ENCODE data around the gene FSIP1.

Gene FSIP1

GRCh38 chr15:39593656-39594445 lies 188.8 kb downstream of the FSIP1 start:
- DNase-seq (ENCODE audit: low read depth) = peak; percentile 40

DNA sequence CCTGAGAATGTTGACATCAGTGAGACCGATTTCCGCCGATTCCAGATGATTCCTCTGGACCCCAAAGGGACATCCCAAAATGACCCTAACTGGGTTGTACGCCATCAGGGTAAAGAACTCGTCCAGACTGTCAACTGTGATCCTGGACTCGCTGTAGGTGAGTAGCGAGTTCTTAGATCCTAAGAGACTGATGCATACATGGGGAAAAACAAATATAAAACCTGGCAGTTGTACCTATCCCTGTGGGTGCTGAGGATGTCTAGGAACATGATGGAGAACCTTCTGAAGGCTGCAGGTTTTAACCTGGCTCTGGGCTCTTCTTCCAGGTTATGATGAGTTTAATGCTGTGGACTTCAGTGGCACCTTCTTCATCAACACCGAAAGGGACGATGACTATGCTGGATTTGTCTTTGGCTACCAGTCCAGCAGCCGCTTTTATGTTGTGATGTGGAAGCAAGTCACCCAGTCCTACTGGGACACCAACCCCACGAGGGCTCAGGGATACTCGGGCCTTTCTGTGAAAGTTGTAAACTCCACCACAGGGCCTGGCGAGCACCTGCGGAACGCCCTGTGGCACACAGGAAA lies 189.5 kb downstream of the FSIP1 start:
- peak; percentile 42 for DNase-seq (ENCODE audit: low read depth)

- peak; percentile 65 for DNase-seq (ENCODE audit: low read depth)
These were observed 190.1 kb downstream of the FSIP1 start for GRCh38 chr15:39592500-39592899.

- DNase-seq (ENCODE audit: low read depth) = peak; percentile 41
These were observed 190.7 kb downstream of the FSIP1 start for GRCh38 chr15:39591896-39592315.

DNA sequence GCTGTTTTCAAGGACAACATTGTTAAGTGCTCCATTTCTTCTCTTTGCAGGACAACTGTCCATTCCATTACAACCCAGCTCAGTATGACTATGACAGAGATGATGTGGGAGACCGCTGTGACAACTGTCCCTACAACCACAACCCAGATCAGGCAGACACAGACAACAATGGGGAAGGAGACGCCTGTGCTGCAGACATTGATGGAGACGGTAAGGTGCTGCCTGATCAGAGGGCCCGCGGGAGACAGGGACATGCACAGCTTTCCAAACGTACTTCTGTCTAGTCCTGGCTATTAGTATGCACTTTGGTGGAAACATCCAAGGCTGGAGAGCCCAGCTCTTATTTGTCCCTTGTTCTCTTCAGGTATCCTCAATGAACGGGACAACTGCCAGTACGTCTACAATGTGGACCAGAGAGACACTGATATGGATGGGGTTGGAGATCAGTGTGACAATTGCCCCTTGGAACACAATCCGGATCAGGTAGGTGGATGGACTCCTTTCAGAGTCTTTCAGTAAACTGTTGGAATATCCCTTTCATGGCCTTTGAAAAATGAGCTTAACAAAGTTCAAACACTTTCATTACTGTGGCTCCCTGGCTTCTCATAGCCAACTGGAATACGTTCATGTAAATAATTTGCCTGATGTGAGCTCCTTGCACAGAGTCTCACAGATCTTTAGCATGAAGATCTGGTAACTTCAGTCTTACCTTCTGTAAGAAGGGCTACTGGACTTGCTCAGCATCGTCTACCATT lies 191.3 kb downstream of the FSIP1 start:
- peak; percentile 46 for DNase-seq (ENCODE audit: low read depth)

DNA sequence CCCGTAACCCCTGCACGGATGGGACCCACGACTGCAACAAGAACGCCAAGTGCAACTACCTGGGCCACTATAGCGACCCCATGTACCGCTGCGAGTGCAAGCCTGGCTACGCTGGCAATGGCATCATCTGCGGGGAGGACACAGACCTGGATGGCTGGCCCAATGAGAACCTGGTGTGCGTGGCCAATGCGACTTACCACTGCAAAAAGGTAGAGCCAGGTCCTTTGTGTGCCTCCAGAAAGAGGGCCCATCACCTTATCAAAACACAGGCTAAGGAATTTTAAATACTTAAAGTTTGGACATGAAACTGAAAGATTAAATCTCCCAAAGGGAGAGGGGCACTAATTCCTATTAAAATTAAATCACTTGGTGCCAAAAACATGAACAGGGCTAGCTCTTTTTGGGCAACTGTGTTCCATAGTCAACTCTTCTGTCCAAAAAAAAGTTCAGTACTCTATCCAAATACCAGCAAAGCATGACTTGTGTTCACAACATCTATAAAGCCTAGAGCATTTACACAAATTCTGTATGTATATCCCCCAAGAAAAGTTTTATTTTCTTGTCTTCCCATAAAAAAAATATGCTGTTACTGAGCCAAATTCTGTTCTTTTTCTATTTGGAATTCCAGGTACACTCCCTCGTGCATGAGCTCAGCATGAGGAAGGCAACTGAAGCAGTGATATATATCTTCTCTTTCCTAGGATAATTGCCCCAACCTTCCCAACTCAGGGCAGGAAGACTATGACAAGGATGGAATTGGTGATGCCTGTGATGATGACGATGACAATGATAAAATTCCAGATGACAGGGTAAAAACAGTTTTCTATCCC lies 192.6 kb downstream of the FSIP1 start:
- peak; percentile 41 for DNase-seq (ENCODE audit: low read depth)

- peak; percentile 19 for DNase-seq (ENCODE audit: low read depth)
These were observed 193.3 kb downstream of the FSIP1 start for GRCh38 chr15:39589193-39589814.

- DNase-seq (ENCODE audit: low read depth) = peak; percentile 47
These were observed 194.0 kb downstream of the FSIP1 start for GRCh38 chr15:39588531-39589192.

GRCh38 chr15:39587731-39588530 lies 194.7 kb downstream of the FSIP1 start:
- DNase-seq (ENCODE audit: low read depth) = peak; percentile 54

DNA sequence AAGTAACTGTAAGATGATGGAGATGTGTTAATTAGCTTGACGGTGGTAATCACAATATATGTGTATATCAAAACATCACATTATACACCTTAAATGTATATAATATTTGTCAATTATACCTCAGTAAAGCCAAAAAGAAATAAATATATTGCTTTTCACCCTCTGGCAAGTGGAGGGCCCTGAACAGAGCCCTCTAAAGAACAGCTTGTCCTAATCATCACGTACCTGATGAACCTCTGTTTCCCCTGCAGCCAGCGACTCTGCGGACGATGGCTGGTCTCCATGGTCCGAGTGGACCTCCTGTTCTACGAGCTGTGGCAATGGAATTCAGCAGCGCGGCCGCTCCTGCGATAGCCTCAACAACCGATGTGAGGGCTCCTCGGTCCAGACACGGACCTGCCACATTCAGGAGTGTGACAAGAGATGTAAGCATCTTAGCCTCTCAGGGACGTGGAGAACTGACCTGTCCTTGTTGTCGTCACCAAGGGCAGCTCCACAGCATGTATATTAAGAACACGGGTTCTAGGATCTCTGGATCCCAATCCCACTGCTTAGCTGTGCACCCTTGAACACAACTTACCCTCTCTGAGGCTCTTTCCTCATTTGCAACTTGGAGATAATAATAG lies 195.4 kb downstream of the FSIP1 start:
- DNase-seq (ENCODE audit: low read depth) = peak; percentile 66

GRCh38 chr15:39586387-39587095 lies 196.1 kb downstream of the FSIP1 start:
- peak; percentile 76 for DNase-seq (ENCODE audit: low read depth)

- DNase-seq (ENCODE audit: low read depth) = peak; percentile 47
These were observed 196.8 kb downstream of the FSIP1 start for GRCh38 chr15:39585871-39586301.

DNA sequence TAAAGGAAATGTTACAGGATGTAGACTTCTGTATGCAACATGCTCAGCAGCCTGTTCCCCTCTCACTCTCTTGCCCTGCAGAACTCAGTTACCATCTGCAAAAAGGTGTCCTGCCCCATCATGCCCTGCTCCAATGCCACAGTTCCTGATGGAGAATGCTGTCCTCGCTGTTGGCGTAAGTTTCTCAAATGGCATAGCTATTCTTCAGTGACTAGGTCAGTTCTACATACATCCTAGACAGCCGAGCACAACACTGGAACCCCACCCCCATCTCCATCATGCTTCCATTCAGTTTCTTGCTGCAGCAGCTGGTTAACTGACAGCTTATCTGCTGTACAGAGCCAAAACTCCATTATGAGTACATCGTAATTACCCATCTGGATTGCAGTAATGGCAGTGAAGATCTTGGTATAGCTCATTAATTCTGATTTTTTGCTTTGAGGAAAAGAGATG lies 197.2 kb downstream of the FSIP1 start:
- peak; percentile 66 for DNase-seq (ENCODE audit: low read depth)

DNA sequence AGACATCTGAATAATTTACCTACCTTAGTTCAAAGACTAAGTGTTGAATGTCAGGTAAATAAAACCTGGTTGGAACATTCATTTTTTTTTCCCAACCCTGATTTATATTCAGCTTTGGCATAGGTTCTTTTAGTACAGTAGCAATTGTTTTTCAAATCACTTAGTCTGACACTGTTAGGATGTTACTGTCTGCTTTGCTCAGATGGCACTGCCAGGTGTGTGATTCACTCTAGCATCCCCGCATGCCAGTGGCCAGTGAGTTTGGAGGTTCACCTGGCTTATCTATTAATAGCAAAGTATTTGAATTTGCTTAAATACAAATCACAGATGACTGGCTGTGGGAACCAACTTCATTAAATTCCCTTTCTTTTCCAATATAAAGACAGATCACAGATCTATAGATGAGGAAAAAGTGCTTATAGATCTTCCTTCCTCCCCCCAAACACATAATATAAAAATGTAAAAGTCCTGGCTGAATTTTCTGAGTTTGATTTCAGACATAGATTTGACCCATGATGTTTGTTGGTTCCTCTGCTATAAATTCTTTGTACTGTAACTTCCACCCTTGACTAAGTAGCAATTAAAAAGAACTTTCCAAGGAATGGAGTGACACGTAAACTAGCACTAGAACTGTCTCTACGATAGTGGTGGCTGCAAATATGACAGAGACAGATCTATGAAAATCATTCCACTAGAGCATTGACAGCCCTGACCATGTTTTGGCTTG lies 197.8 kb downstream of the FSIP1 start:
- DNase-seq (ENCODE audit: low read depth) = peak; percentile 28

- DNase-seq (ENCODE audit: low read depth) = no peak
These were observed 198.4 kb downstream of the FSIP1 start for GRCh38 chr15:39584266-39584659.

- peak; percentile 67 for DNase-seq (ENCODE audit: low read depth)
These were observed 198.9 kb downstream of the FSIP1 start for GRCh38 chr15:39583596-39584265.

- DNase-seq (ENCODE audit: low read depth) = peak; percentile 41
These were observed 199.6 kb downstream of the FSIP1 start for GRCh38 chr15:39582977-39583595.

Measured in GM04504 (cell line).